Gastroesophageal sphincter (tissue), 3 donors: ENCODE results near the gene CAPRIN2.
A peak's percentile ranks its signal among the peaks of the same experiment; 100 is the strongest.

Source experiments
- CTCF ChIP-seq, 4 experiments: fragments of 200-600 bp in 2 of 4; fragments of 450-650 bp in 2 of 4; sonication (generic) in 1 of 4; IDR thresholded peaks; one replicate each; pipeline ENCODE4 v1.5.1; 2017 to 2019; ENCODE audit warnings: antibody characterized with exemption in 4 of 4, mild to moderate bottlenecking in 2 of 4, moderate library complexity in 2 of 4
- EP300 ChIP-seq: sonication (generic); formaldehyde crosslinking; IDR thresholded peaks from one replicate; pipeline ENCODE4 v1.6.1; 2017; ENCODE audit warnings: antibody characterized with exemption, mild to moderate bottlenecking
- POLR2A ChIP-seq, 2 donors: fragments of 450-650 bp; IDR thresholded peaks; one replicate each; pipeline ENCODE4 v1.6.1; 2017; ENCODE audit warnings: antibody characterized with exemption in 2 of 2, mild to moderate bottlenecking in 2 of 2, moderate library complexity in 1 of 2

- TF ChIP-seq EP300 (no peak), POLR2A (IDR thresholded peaks at IDR 0.05) (no peak), CTCF (IDR thresholded peaks at IDR 0.05) (peak in 1 of 4 experiments; percentile 37)
Measured at GRCh38 chr12:30796313-30796780, 41.6 kb upstream of the CAPRIN2 start.
